GM12872 (cell line): ENCODE data around the gene BIRC3.

Source experiments
- CTCF ChIP-seq: IDR thresholded peaks from 3 replicates; pipeline ENCODE4 v1.5.1; 2011; ENCODE audit warnings: low read depth, mild to moderate bottlenecking, low read length, moderate library complexity; ENCODE audit not compliant: insufficient read depth

BIRC3 gene

GRCh38 chr11:102317099-102317767 is at the start of gene BIRC3:
TSS of gene BIRC3 (plus strand) at chr11:102317484. CDS start at chr11:102324510, 7,026 bp downstream.
- 0 out of 3 replicates have a peak, but pooled peaks have one; percentile 15 for TF ChIP-seq CTCF

- no peak for TF ChIP-seq CTCF
Observed at GRCh38 chr11:102267609-102268008, 49.7 kb upstream of the BIRC3 start.

GRCh38 chr11:102268083-102268984 is 49.0 kb upstream of the BIRC3 start:
- TF ChIP-seq CTCF: peak; percentile 37; the same call in 1 of the 3 replicates

- TF ChIP-seq CTCF: no peak
Observed at GRCh38 chr11:102268985-102269470, 48.3 kb upstream of the BIRC3 start.

- TF ChIP-seq CTCF: no peak
Observed at GRCh38 chr11:102269927-102270326, 47.4 kb upstream of the BIRC3 start.

GRCh38 chr11:102272047-102272824 is 45.0 kb upstream of the BIRC3 start:
- no peak for TF ChIP-seq CTCF

GRCh38 chr11:102274628-102275027 is 42.7 kb upstream of the BIRC3 start:
- TF ChIP-seq CTCF: no peak
